ENCODE results near the gene TBC1D22A. TPM values are rescaled to one million over a fixed set of nuclear protein-coding genes. Genes with fewer than 3 reads are reported as not detected.

The TBC1D22A gene
- total RNA-seq, 1 donor from 2014 or later, result 34.1 TPM

DNA sequence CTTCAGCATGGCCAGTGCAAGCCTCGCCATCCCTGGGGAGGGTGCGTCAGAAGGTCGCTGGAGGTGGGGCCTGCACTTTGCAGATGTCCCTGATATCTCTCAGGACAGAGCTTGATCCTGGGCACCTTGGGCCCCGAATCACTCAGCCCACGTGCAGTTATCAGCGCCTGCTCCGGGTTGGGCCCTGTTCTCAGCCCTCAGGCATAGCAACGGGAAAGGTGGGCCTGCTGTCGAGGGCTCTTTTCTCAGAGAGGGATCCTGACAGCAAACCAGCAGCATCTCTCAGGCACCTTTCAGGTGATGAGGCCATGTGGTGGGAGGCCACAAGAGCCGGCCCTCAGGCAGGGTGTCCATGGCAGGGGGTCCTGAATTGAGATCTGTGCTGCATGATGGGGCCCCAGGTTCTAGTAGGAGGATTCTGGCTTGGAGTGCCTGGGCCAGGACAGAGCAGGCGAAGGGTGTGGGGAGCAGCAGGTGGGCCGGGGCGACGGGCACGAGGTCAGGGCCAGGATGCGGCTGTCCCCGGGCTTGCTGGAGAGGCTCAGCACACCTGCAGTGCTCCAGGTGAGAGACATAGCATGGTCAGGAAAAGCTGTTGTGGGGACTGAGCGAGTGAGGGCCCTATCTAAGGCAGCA is 280.5 kb downstream of the TBC1D22A start:
- DNase-seq, result peak; percentile 28

DNA sequence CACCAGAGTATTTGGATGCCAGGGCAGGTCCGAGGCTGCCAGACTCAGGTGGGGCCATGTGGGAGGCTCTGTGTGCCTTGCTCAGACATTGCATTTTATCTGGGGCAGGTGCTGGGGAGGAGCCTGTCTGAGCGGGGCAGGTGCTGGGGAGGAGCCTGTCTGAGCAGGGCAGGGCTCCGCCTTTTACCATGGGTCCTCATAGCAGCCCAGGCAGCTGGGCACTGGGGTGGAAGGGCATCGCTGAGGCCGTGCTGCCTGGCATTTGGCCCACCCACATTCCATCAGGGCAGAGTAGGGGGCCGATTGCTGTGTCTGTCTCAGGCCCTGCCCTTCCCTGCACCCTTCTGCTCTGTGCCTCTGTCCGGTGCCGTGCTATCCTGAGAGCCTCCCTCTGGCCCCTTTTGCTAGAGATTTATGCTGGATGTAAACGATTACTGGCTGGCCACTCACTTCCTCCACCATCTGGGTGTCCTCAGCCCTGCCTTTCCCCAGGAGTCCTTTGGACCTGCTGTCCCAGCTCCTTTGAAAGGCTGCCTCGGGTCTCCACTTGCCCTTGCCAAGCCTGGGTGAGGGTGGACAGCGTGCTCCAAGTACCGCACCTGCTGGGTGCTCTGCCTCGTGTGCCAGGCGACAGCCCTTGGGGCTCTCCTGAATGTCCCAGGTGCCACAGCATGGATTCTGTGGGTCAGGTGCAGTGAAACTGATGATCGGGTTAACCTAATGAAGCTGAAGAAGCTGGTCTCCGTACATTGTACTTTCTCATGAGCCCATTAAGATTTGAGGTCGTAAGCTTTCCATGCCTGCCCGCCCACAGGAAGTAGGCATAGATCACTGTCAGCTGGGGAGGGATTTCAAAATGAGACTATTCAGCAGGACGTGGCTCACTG is 281.6 kb downstream of the TBC1D22A start:
- intact Hi-C loops (cut with DNase I), result no loop called here
- TF ChIP-seq, protein P1, sequence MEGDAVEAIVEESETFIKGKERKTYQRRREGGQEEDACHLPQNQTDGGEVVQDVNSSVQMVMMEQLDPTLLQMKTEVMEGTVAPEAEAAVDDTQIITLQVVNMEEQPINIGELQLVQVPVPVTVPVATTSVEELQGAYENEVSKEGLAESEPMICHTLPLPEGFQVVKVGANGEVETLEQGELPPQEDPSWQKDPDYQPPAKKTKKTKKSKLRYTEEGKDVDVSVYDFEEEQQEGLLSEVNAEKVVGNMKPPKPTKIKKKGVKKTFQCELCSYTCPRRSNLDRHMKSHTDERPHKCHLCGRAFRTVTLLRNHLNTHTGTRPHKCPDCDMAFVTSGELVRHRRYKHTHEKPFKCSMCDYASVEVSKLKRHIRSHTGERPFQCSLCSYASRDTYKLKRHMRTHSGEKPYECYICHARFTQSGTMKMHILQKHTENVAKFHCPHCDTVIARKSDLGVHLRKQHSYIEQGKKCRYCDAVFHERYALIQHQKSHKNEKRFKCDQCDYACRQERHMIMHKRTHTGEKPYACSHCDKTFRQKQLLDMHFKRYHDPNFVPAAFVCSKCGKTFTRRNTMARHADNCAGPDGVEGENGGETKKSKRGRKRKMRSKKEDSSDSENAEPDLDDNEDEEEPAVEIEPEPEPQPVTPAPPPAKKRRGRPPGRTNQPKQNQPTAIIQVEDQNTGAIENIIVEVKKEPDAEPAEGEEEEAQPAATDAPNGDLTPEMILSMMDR (IDR thresholded peaks at IDR 0.05), result no peak
- H3K4me1 ChIP-seq, result peaks cover 12% of the 10 kb centered on the region
- no peaks in the 10 kb centered on the region for H3K27me3 ChIP-seq (ENCODE audit: low read depth)
- no peaks in the 10 kb centered on the region for H3K9me3 ChIP-seq
- DNase-seq (peak; percentile 47), ATAC-seq (peak; percentile 54 to 73)
- H3K36me3 ChIP-seq, result peaks cover 3% of the 10 kb centered on the region
- H3K4me3 ChIP-seq, result no peak overlapping the region
- no peak overlapping the region for H3K27ac ChIP-seq

More for the DNA sequence above, 280.5 kb downstream of the TBC1D22A start:
- H3K4me1 ChIP-seq, result peaks cover 12% of the 10 kb centered on the region
- ATAC-seq, result no peak
- TF ChIP-seq, protein P1 (IDR thresholded peaks at IDR 0.05), result no peak
- H3K9me3 ChIP-seq, result no peaks in the 10 kb centered on the region
- no peak overlapping the region for H3K27ac ChIP-seq
- no peaks in the 10 kb centered on the region for H3K27me3 ChIP-seq (ENCODE audit: low read depth)
- intact Hi-C loops (cut with DNase I), result no loop called here
- no peak overlapping the region for H3K4me3 ChIP-seq
- H3K36me3 ChIP-seq, result peaks cover 8% of the 10 kb centered on the region

DNA sequence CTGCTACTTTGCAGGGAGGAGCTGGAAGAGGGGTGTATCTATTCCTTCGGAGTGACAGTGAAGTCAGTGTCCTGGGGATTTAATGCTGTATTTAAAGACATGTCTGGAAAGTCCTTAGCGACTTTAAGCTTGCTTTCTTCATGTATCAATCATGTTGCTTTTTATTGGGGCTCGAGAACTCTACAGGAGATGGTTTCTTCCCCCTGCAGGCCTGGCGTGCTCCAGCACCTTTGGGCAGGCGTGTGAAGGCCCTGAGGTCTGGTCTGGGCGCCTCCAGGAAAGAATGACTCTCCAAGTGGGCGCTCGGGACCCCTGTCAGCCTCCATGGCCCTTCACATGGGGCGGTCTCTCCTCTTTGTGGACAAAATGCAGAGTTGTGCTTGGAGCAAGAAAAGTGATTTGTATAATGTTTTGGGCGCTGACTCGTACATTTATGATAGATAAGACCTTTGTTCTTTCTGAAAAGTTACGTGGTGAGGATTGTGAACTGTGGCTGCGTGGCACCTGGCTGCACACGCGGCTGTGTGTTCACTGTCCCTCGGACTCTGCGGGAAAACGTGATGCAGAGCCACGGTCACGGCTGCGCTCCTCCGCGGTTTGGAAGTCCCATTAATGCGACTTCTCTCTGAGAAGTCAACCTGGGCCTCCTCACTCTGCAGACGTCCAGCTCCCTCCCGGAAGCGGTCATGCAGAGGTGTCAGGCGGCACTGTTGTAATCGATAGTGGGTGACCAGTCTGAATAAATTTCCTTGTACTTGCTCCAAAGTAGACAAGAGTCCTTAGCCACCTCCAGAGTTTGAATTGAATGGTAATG is 282.5 kb downstream of the TBC1D22A start:
- intact Hi-C loops (cut with DNase I), result no loop called here
- Histone ChIP-seq H3K4me3 (no peak overlapping the region), H3K9me3 (no peaks in the 10 kb centered on the region), H3K27ac (no peak overlapping the region), H3K27me3 (ENCODE audit: low read depth) (no peaks in the 10 kb centered on the region), H3K36me3 (peaks cover 4% of the 10 kb centered on the region), H3K4me1 (peaks cover 12% of the 10 kb centered on the region)
- TF ChIP-seq, protein P1 (IDR thresholded peaks at IDR 0.05), result no peak
- DNase-seq (peak; percentile 28), ATAC-seq (no peak)

DNA sequence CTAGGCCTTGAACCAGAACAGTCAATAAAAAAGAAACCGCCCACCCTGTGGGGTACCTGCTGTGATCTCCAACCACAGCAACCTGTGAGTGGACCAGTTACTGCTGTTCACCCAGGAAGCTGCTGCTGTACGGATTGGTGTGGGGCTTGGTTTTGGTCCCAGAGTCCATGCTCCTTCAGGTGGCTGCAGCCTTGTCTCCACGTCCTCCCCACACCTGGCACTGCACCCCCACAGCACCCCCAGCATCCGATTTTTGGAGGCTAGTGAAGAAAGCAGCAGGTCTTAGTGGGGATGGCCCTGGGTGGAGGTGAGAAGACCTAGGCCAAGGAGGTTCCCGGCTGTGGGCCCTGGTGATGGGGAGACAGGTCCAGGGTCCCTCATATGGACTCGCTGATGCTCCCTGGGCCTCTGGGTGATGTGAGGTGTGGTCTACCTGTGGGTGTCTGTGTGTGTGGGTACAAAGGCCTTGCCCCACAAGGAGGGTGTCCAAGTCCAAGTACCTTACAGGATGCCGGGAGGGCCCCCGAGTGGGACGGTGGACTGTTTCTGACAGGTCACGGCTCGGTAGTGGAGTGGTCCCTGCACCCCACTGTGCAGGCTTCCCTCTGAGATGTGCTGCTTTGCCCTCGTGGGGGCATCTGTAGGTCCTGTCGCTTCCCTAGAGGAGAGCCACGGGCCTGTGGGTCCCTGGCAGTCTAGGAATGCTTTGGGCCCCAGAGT is 283.4 kb downstream of the TBC1D22A start:
- Histone ChIP-seq H3K9me3 (no peaks in the 10 kb centered on the region), H3K4me3 (no peak overlapping the region), H3K36me3 (peaks cover 4% of the 10 kb centered on the region), H3K27ac (no peak overlapping the region), H3K27me3 (ENCODE audit: low read depth) (no peaks in the 10 kb centered on the region), H3K4me1 (peaks cover 12% of the 10 kb centered on the region)
- no peak for ATAC-seq
- TF ChIP-seq, protein P1 (IDR thresholded peaks at IDR 0.05), result no peak
- peak; percentile 20 for DNase-seq
- intact Hi-C loops (cut with DNase I), result no loop called here

All from lower lobe of right lung (tissue), 2 donors.